Gastrocnemius medialis (tissue), 4 donors: ENCODE measurements around the gene IKZF3.

Experiments
- POLR2A ChIP-seq, 2 donors: fragments of 450-650 bp; IDR thresholded peaks; one replicate each; pipeline ENCODE4 v1.6.1; 2017; ENCODE audit warnings: antibody characterized with exemption in 2 of 2, mild to moderate bottlenecking in 2 of 2, moderate library complexity in 2 of 2
- TF ChIP-seq, protein P1 (sequence below), 5 experiments: fragments of 450-650 bp in 3 of 5; fragments of 200-600 bp in 2 of 5; sonication (generic) in 2 of 5; IDR thresholded peaks in 4 of 5; conservative IDR thresholded peaks in 1 of 5; 1 replicate in 4 of 5; 2 replicates in 1 of 5; pipeline ENCODE4 v1.5.1; 2016 to 2019; ENCODE audit warnings: antibody characterized with exemption in 5 of 5, mild to moderate bottlenecking in 3 of 5, moderate library complexity in 3 of 5

DNA sequence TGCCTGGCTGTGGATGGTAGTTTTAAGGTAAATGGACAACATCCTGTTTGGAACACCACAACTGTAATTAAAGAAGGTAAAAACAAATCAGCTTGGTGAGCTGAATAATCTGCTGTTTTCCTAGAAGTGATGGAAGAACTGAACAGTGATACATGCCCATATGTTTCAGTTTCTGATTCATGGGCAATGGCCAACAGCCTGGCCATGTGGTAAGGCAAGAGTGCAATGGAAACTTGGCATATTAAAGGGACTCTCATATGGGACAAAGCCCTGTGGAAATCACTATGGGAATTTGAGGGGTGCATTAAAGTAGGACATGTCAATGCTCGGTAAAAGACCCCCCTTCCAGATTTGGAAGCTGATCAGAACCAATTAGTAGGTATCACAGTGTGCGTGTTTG, 37.8 kb downstream of the IKZF3 start:
- TF ChIP-seq, protein P1, sequence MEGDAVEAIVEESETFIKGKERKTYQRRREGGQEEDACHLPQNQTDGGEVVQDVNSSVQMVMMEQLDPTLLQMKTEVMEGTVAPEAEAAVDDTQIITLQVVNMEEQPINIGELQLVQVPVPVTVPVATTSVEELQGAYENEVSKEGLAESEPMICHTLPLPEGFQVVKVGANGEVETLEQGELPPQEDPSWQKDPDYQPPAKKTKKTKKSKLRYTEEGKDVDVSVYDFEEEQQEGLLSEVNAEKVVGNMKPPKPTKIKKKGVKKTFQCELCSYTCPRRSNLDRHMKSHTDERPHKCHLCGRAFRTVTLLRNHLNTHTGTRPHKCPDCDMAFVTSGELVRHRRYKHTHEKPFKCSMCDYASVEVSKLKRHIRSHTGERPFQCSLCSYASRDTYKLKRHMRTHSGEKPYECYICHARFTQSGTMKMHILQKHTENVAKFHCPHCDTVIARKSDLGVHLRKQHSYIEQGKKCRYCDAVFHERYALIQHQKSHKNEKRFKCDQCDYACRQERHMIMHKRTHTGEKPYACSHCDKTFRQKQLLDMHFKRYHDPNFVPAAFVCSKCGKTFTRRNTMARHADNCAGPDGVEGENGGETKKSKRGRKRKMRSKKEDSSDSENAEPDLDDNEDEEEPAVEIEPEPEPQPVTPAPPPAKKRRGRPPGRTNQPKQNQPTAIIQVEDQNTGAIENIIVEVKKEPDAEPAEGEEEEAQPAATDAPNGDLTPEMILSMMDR (IDR thresholded peaks at IDR 0.05 in 4 of 5, conservative IDR thresholded peaks at IDR 0.05 in 1 of 5) = no peak
- no peak for TF ChIP-seq POLR2A (IDR thresholded peaks at IDR 0.05)
